ENCODE data around the gene ARHGAP18. TPM values are rescaled to one million over a fixed set of nuclear protein-coding genes. Genes with fewer than 3 reads are reported as not detected.

ARHGAP18 gene
- total and polyA plus RNA-seq, 10 of the 15 experiments (the other 5 are each of a cell fraction or from before 2014, with no cell fraction given), result 18.2 to 52.2 (median 31.7) TPM

DNA sequence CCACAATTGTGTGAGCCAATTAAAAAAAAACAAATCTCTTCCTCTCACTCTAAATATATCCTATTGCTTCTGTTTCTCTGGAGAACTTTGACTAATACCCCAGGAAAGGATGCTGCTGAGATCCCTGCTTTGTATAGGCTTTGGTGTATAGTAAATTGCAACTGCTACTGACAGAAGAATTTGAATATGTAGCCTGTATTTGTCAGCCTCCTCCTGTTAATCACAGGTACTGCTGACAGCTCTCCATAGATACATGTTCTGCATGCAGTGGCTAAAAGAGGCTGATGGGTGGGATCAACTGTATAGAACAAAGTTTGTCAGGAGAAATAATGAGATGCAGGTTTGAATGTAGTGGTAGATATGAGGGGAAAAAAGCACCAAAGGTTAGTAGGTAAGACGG is 95.0 kb downstream of the ARHGAP18 start (continued):
- TF ChIP-seq CEBPB (IDR thresholded peaks at IDR 0.05; ENCODE audit: borderline replicate concordance in 1 of 2, low read depth in 2 of 2, low read length in 2 of 2) (no peak), TAF1 (IDR thresholded peaks at IDR 0.05; ENCODE audit: borderline replicate concordance, low read depth, low read length) (no peak), TCF12 (IDR thresholded peaks at IDR 0.05; ENCODE audit: low read depth, low read length) (no peak), NFYB (IDR thresholded peaks at IDR 0.05; ENCODE audit: insufficient read depth, low read depth, low read length) (no peak)

DNA sequence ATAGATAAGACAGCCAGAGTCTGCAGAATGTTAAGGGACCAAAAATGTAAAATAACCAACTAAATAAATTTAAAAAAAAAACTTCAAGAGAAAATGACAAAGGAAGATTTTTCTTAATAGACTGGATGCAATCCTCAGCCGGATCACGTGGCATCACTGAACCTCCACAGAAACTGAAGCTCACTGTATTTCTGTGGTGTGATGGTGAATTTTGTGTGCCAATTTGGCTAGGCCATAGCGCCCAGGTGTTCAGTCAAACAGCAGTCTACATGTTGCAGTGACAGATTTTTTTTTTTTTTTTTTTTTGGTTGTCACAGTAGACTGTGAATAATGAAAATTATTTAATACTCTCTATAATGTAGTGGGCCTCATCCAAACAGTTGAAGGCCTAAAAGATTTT is 95.5 kb downstream of the ARHGAP18 start:
- no peak overlapping the region for H2AFZ ChIP-seq (ENCODE audit: control insufficient read depth, low read depth, low read length)
- H3K9ac ChIP-seq (ENCODE audit: control insufficient read depth, insufficient read depth, low read length), result no peak overlapping the region
- in situ Hi-C loops (cut with MboI) (no loop called here), intact Hi-C loops (cut with micrococcal nuclease; ENCODE audit: unreplicated experiment) (no loop called here)
- no TSS peak for BruUV-seq (replicated peaks)
- ChIA-PET SMC1A (ENCODE audit: uncharacterized antibody, unreplicated experiment) (interaction anchor here (0.9 to 2.7 kb wide), 4 partner anchors 16 to 116 kb away, joined by 3 to 18 read pairs (median 6); no protein-coding TSS in a partner anchor), POLR2A (no interaction called here), RAD21 (ENCODE audit: unreplicated experiment) (interaction anchor here (1.2 kb wide), 2 partner anchors 39 to 47 kb away, joined by 4 to 5 read pairs; no protein-coding TSS in a partner anchor), CTCF (interaction anchor here (1.0 to 1.8 kb wide), 3 partner anchors 8 to 46 kb away, joined by 3 to 6 read pairs (median 3); no protein-coding TSS in a partner anchor)
- H4K20me1 ChIP-seq (ENCODE audit: control insufficient read depth, insufficient read depth), result no peaks in the 10 kb centered on the region
- DNase-seq (ENCODE audit: low read depth, low spot score) (no peak), FAIRE-seq (no peak), ATAC-seq (no peak)
- no peak overlapping the region for H3K27ac ChIP-seq (ENCODE audit: control insufficient read depth, insufficient read depth)
- no peaks in the 10 kb centered on the region for H3K79me2 ChIP-seq (ENCODE audit: control insufficient read depth, insufficient read depth, low read length)
- H3K9me3 ChIP-seq (replicated peaks; ENCODE audit: control insufficient read depth, insufficient read depth, low read length), result no peaks in the 10 kb centered on the region
- peaks cover 4% of the 10 kb centered on the region for H3K4me1 ChIP-seq (ENCODE audit: control insufficient read depth, insufficient read depth, low read length)
- no peak for TF ChIP-seq RBBP5 (conservative IDR thresholded peaks at IDR 0.05)
- H3K27me3 ChIP-seq (replicated peaks in 1 of 2; ENCODE audit: control insufficient read depth in 2 of 2, insufficient read depth in 2 of 2, low read length in 1 of 2), result no peaks in the 10 kb centered on the region
- H3K36me3 ChIP-seq (ENCODE audit: control insufficient read depth in 2 of 2, insufficient read depth in 2 of 2, low read length in 1 of 2), result peaks cover 2 to 29% of the 10 kb centered on the region in 2 experiments
- H3K4me3 ChIP-seq, result no peak overlapping the region
- H3K4me2 ChIP-seq (ENCODE audit: control insufficient read depth, insufficient read depth), result no peak overlapping the region
- 98% methylated on average over 3 of the region's 3 CpGs for WGBS (ENCODE audit: insufficient coverage, insufficient replicate concordance, low lambda C conversion rate, missing lambda C conversion rate)

DNA sequence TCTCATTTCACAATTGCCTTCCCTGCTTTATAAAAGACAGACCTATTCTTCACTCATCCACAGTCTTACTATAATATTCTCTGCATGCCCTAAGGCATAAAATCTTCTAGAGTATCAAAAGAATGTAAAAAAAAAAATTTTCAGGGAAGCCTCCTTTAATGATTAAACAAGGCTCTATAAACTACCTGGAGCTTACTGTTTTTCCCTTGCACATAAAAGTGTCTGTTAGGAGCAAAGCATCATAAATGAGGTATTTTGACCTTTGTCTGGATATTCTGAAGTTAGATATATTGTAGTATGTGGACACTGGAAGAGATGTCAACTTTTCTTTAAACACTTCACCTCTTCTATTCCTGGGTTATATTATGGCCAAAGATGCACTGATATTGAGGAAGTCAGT is 97.5 kb downstream of the ARHGAP18 start:
- ChIA-PET CTCF (interaction anchor here (0.7 to 1.6 kb wide), 3 partner anchors 13 to 159 kb away, joined by 3 to 9 read pairs (median 3); no protein-coding TSS in a partner anchor), RAD21 (ENCODE audit: unreplicated experiment) (no interaction called here)
- TF ChIP-seq, protein P1, sequence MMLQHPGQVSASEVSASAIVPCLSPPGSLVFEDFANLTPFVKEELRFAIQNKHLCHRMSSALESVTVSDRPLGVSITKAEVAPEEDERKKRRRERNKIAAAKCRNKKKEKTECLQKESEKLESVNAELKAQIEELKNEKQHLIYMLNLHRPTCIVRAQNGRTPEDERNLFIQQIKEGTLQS (IDR thresholded peaks at IDR 0.05; ENCODE audit: borderline replicate concordance, extremely low read depth, low read depth, low read length), result no peak
- TF ChIP-seq ZNF24 (IDR thresholded peaks at IDR 0.05) (no peak), CBX3 (IDR thresholded peaks at IDR 0.05; ENCODE audit: borderline replicate concordance, low read depth) (no peak), ASH2L (IDR thresholded peaks at IDR 0.05; ENCODE audit: borderline replicate concordance, low read depth) (no peak), IRF4 (IDR thresholded peaks at IDR 0.05; ENCODE audit: low read depth, low read length) (no peak)
- TF ChIP-seq, protein P2, sequence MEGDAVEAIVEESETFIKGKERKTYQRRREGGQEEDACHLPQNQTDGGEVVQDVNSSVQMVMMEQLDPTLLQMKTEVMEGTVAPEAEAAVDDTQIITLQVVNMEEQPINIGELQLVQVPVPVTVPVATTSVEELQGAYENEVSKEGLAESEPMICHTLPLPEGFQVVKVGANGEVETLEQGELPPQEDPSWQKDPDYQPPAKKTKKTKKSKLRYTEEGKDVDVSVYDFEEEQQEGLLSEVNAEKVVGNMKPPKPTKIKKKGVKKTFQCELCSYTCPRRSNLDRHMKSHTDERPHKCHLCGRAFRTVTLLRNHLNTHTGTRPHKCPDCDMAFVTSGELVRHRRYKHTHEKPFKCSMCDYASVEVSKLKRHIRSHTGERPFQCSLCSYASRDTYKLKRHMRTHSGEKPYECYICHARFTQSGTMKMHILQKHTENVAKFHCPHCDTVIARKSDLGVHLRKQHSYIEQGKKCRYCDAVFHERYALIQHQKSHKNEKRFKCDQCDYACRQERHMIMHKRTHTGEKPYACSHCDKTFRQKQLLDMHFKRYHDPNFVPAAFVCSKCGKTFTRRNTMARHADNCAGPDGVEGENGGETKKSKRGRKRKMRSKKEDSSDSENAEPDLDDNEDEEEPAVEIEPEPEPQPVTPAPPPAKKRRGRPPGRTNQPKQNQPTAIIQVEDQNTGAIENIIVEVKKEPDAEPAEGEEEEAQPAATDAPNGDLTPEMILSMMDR (IDR thresholded peaks at IDR 0.05 in 2 of 3, conservative IDR thresholded peaks at IDR 0.05 in 1 of 3; ENCODE audit: control insufficient read depth in 2 of 3, extremely low read depth in 1 of 3, insufficient read depth in 1 of 3, low read depth in 3 of 3, low read length in 3 of 3), result no peak
- TF ChIP-seq, protein P3, sequence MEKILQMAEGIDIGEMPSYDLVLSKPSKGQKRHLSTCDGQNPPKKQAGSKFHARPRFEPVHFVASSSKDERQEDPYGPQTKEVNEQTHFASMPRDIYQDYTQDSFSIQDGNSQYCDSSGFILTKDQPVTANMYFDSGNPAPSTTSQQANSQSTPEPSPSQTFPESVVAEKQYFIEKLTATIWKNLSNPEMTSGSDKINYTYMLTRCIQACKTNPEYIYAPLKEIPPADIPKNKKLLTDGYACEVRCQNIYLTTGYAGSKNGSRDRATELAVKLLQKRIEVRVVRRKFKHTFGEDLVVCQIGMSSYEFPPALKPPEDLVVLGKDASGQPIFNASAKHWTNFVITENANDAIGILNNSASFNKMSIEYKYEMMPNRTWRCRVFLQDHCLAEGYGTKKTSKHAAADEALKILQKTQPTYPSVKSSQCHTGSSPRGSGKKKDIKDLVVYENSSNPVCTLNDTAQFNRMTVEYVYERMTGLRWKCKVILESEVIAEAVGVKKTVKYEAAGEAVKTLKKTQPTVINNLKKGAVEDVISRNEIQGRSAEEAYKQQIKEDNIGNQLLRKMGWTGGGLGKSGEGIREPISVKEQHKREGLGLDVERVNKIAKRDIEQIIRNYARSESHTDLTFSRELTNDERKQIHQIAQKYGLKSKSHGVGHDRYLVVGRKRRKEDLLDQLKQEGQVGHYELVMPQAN (conservative IDR thresholded peaks at IDR 0.05), result no peak

More for the DNA sequence above, 97.5 kb downstream of the ARHGAP18 start:
- no peak overlapping the region for H3K4me2 ChIP-seq (ENCODE audit: control insufficient read depth, insufficient read depth)
- FAIRE-seq, result no peak
- no peak overlapping the region for H2AFZ ChIP-seq (ENCODE audit: control insufficient read depth, low read depth, low read length)
- H3K27me3 ChIP-seq (replicated peaks in 1 of 2; ENCODE audit: control insufficient read depth in 2 of 2, insufficient read depth in 2 of 2, low read length in 1 of 2), result no peaks in the 10 kb centered on the region
- intact Hi-C loops (cut with micrococcal nuclease; ENCODE audit: unreplicated experiment) (no loop called here), in situ Hi-C loops (cut with MboI) (no loop called here)
- H3K4me3 ChIP-seq, result no peak overlapping the region
- H3K9ac ChIP-seq (ENCODE audit: control insufficient read depth, insufficient read depth, low read length), result no peak overlapping the region
- H3K36me3 ChIP-seq (ENCODE audit: control insufficient read depth in 2 of 2, insufficient read depth in 2 of 2, low read length in 1 of 2), result peaks cover 2 to 29% of the 10 kb centered on the region in 2 experiments
- H3K27ac ChIP-seq (ENCODE audit: control insufficient read depth, insufficient read depth), result no peak overlapping the region
- no peak for DNase-seq (ENCODE audit: low read depth, low spot score)
- no peak for ATAC-seq
- ChIA-PET POLR2A (interaction anchor here (0.7 kb wide), 1 partner anchor 303 kb away, joined by 3 read pairs; no protein-coding TSS in a partner anchor), SMC1A (ENCODE audit: uncharacterized antibody, unreplicated experiment) (interaction anchor here (0.7 to 1.2 kb wide), 3 partner anchors 11 to 60 kb away, joined by 3 to 5 read pairs (median 3); no protein-coding TSS in a partner anchor)
- peaks cover 19% of the 10 kb centered on the region for H3K4me1 ChIP-seq (ENCODE audit: control insufficient read depth, insufficient read depth, low read length)
- no peaks in the 10 kb centered on the region for H4K20me1 ChIP-seq (ENCODE audit: control insufficient read depth, insufficient read depth)
- no peaks in the 10 kb centered on the region for H3K9me3 ChIP-seq (replicated peaks; ENCODE audit: control insufficient read depth, insufficient read depth, low read length)
- no TSS peak for BruUV-seq (replicated peaks)
- H3K79me2 ChIP-seq (ENCODE audit: control insufficient read depth, insufficient read depth, low read length), result no peaks in the 10 kb centered on the region

All from GM12878 (cell line).